Measurements from ENCODE around the gene GJB2.

- TF ChIP-seq MAFK (IDR thresholded peaks at IDR 0.05; ENCODE audit: low read depth, low read length): no peak
- TF ChIP-seq POLR2A (IDR thresholded peaks at IDR 0.05; ENCODE audit: low read depth, low read length): no peak
- no peak for TF ChIP-seq CTCF (conservative IDR thresholded peaks at IDR 0.05; ENCODE audit: low read depth, low read length)
- TF ChIP-seq USF2 (IDR thresholded peaks at IDR 0.05; ENCODE audit: low read depth, low read length): no peak
- TF ChIP-seq CEBPB (IDR thresholded peaks at IDR 0.05; ENCODE audit: low read depth, low read length): no peak
- no peak for TF ChIP-seq BHLHE40 (IDR thresholded peaks at IDR 0.05; ENCODE audit: low read depth, low read length)
- no peak for TF ChIP-seq RAD21 (IDR thresholded peaks at IDR 0.05; ENCODE audit: low read length)
- no peak for TF ChIP-seq RFX5 (IDR thresholded peaks at IDR 0.05; ENCODE audit: low read depth, low read length)
- no peak for TF ChIP-seq MAZ (IDR thresholded peaks at IDR 0.05; ENCODE audit: borderline replicate concordance, low read depth, low read length)
Measured at GRCh38 chr13:20241593-20241992, 48.9 kb upstream of the GJB2 start.
